Fibroblast of villous mesenchyme (primary cell): ENCODE results near the gene LRCH1. TPM values are rescaled to one million over a fixed set of nuclear protein-coding genes. Genes with fewer than 3 reads are reported as not detected.

Experiments
- DNase-seq: peaks from one replicate; pipeline ENCODE4 v3.0.0-alpha.2; 2010; ENCODE audit warnings: low read depth
- H3K4me3 ChIP-seq: 2 replicates; pipeline ENCODE4 v1.5.1; 2011; ENCODE audit warnings: low read depth, mild to moderate bottlenecking, low read length
- total RNA-seq: library from RNA; depleted of rRNA; stranded (reverse); fragments of >200 nt; gene quantifications from 2 replicates; pipeline ENCODE4 v1.2.3, GENCODE V29; 2012
- TF ChIP-seq, protein P1 (sequence below): IDR thresholded peaks from 2 replicates; pipeline ENCODE4 v1.5.1; 2012; ENCODE audit warnings: low read depth, mild to moderate bottlenecking, low read length; ENCODE audit not compliant: insufficient read depth

LRCH1 gene
- total RNA-seq, 1 donor: 9.1 TPM

DNA sequence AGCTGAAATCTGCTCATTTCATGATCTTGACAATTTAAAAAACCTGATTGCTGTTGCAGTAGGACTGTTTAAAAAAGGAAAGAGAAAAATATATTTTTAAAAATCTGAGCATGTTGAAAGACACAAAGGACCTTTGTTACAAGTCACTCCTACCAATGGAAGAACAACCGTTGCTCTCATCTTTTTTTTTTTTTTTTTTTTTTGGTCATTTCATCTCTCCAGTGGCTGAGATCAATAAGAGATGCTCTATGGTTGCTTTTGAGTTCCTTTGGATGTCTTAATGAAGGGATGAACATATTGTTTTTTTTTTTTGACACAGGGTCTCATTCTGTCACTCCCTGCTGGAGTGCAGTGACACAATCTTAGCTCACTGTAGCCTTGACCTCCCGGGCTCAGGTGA, 29.2 kb downstream of the LRCH1 start:
- TF ChIP-seq, protein P1, sequence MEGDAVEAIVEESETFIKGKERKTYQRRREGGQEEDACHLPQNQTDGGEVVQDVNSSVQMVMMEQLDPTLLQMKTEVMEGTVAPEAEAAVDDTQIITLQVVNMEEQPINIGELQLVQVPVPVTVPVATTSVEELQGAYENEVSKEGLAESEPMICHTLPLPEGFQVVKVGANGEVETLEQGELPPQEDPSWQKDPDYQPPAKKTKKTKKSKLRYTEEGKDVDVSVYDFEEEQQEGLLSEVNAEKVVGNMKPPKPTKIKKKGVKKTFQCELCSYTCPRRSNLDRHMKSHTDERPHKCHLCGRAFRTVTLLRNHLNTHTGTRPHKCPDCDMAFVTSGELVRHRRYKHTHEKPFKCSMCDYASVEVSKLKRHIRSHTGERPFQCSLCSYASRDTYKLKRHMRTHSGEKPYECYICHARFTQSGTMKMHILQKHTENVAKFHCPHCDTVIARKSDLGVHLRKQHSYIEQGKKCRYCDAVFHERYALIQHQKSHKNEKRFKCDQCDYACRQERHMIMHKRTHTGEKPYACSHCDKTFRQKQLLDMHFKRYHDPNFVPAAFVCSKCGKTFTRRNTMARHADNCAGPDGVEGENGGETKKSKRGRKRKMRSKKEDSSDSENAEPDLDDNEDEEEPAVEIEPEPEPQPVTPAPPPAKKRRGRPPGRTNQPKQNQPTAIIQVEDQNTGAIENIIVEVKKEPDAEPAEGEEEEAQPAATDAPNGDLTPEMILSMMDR: no peak
- DNase-seq: no peak

DNA sequence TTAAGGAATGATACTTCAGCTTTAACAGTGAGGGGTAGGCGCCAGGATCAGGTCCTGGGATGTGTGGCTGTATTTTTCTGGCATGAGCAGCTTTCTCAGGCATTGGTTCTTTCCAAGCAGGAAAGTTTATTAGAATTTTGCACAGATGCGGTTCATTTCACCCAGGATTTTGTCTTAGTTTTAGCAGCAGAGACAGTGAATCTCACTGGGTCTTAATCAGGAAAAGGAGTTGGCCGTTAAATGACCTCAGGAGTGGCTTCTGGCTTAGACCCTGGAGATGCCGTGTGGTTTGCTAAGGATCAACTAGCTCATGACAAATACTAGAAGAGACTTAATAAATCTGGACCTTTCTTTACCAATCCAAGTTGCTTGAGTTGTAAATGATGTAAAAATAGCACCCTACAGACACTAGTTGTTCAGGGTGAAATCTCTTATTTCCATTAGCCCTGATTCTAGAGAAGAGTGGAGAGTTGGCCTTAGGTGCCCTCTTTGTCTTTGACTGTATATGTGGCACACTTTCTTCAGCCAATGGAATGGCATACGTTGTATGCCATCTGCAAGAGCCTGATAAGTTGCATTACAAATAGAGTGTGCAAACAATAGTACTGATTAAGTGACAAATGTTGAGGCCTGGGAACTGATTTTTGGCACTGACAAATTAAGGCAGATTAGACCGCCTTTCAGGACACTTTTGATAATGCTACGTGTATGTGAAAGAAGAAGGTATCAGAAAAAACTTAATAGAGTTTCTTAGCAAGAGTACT, 34.0 kb downstream of the LRCH1 start:
- TF ChIP-seq, protein P1: no peak
- H3K4me3 ChIP-seq: no peak overlapping the region
- peak; percentile 65 for DNase-seq

More for the DNA sequence above, 29.2 kb downstream of the LRCH1 start:
- no peak overlapping the region for H3K4me3 ChIP-seq

DNA sequence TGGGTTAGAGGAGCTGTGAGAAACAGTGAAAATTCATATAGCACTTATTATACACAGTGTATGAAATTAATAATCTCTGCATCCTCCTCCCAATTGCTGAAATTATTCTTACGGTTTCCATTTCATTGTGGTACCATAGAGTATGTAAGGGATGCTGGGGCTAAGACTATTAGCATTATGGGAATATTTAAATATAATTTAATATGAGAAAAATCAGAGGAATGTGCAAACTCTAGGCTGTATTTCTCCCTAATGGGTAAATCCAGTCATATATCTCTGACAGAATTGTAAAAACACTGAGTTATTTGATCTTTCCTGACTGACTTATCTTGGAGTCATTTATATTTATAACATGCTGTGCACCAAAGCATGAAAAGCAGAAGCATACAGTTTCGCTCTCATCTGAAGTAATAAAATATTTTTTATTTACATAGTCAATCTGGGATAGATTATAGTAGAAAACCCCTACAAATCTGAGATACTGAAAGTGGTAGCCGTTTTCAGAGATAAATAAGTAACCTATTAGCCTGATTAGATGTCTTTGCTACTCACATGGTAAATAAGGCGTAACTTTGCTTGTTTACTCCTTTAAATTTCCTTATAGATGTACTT, 34.9 kb downstream of the LRCH1 start:
- no peak for DNase-seq
- no peak overlapping the region for H3K4me3 ChIP-seq
- TF ChIP-seq, protein P1: no peak

DNA sequence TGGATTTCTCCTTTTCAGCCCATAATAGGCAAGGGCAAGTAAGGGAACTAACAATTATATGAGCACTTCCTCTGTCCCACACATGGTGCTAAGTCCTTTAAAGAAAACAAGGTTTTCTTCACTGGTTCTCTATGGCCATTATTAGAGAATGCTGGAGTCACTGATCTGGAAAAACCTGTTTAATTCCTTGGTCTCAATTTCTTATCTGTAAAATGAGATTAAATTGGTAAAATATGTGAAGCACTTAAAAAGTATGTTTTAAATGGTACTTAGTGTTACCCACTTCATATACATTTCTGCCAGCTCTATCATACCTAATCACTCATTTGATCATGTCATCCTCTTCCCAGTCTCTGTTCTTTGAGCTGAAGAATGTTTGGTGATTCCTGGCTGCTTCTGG, 39.4 kb downstream of the LRCH1 start:
- DNase-seq: no peak
- H3K4me3 ChIP-seq: no peak overlapping the region
- TF ChIP-seq, protein P1: no peak

DNA sequence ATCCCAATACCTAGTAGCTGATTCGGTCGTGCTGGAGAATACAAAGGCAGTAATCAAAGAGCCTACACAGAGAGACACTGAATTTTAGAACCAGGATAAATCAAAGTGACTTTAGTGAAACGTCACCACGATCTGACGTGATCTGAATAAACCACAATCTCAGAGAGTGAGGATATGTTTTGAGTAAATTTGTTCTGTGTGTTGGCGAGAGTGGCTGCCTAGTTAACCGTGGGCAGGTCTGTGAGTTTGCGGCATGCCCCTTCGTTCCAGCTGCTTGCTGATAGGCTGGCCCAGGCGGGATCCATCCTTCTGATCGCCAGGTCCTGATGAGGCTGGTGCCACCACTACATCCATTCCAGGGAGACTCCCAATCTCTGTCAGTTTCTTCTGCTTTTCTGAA, 40.4 kb downstream of the LRCH1 start:
- no peak for DNase-seq
- TF ChIP-seq, protein P1: no peak
- H3K4me3 ChIP-seq: no peak overlapping the region

DNA sequence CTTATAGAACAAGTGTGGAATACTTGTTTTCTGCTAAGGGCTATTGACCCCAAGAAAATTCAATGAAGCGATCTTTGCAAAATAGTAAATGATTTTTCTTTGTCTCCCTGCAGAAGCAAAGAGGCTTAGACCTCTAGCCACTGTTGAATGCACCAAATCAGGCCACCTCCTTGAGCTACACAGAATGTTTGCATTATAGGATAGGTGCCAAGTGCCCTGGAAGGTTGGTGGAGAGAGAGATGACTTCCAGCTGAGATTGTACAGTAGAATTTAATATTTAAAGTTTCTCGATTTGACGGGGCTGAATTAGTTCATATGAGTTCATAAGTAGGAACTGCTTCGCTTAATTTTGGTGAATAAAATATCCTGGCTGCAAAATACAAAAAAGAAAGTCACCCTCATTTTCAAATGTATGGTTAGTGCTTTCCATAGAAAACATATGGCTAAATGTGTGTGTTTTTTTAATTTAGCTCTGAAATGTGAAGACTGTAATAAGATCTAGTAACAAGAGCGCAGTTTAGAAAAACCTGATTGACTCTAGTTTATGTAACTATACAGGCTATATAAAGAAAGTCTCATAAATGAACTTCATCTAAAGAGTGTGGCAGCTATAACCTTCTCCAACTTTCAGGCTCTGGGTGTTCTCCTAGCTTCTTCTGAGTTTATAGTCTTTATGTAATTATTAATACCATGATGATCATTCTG, 41.6 kb downstream of the LRCH1 start:
- no peak for DNase-seq
- TF ChIP-seq, protein P1: no peak
- H3K4me3 ChIP-seq: no peak overlapping the region
